Coronary artery (tissue), 2 donors: ENCODE results near the gene MYH11.
"Not testable (repeated sequence)": the region's sequence is repeated elsewhere in the genome, so short reads cannot be mapped to it uniquely, and the experiment has no call there.

Source experiments
- DNase-seq: peaks from one replicate; pipeline ENCODE4 v3.0.0-alpha.2; 2017; ENCODE audit warnings: low spot score
- H3K27ac ChIP-seq, 2 donors: fragments of 200-600 bp; sonication (generic); one replicate each; pipeline ENCODE4 v1.5.1; 2016 to 2019
- H3K4me3 ChIP-seq: fragments of 200-600 bp; sonication (generic); 2 replicates; pipeline ENCODE4 v1.5.1; 2016; ENCODE audit warnings: mild to moderate bottlenecking, moderate library complexity
- TF ChIP-seq, protein P1 (sequence below): fragments of 200-600 bp; sonication (generic); IDR thresholded peaks from one replicate; pipeline ENCODE4 v1.5.1; 2019; ENCODE audit warnings: antibody characterized with exemption

The MYH11 gene

DNA sequence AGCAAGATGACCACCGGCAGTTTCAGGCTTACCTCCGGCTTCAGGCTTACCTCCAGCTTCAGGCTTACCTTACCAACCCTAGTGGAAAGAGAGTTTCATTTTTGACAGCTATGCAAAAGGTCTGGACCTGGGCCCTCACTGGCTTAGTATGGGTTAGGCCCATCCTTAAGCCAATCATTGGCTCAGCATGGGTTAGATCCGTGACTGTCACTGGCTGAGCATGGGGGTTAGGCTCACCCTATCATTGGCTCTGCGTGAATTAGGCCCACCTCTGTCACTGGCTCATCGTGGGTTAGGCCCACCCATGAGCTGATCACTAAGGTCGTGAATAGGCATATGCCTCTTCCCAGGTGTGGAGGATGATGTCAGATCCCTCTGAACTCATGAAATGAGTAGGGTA is 198.7 kb downstream of the MYH11 start:
- DNase-seq: no peak
- H3K27ac ChIP-seq: no peak overlapping the region
- TF ChIP-seq, protein P1, sequence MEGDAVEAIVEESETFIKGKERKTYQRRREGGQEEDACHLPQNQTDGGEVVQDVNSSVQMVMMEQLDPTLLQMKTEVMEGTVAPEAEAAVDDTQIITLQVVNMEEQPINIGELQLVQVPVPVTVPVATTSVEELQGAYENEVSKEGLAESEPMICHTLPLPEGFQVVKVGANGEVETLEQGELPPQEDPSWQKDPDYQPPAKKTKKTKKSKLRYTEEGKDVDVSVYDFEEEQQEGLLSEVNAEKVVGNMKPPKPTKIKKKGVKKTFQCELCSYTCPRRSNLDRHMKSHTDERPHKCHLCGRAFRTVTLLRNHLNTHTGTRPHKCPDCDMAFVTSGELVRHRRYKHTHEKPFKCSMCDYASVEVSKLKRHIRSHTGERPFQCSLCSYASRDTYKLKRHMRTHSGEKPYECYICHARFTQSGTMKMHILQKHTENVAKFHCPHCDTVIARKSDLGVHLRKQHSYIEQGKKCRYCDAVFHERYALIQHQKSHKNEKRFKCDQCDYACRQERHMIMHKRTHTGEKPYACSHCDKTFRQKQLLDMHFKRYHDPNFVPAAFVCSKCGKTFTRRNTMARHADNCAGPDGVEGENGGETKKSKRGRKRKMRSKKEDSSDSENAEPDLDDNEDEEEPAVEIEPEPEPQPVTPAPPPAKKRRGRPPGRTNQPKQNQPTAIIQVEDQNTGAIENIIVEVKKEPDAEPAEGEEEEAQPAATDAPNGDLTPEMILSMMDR: no peak
- no peak overlapping the region for H3K4me3 ChIP-seq

DNA sequence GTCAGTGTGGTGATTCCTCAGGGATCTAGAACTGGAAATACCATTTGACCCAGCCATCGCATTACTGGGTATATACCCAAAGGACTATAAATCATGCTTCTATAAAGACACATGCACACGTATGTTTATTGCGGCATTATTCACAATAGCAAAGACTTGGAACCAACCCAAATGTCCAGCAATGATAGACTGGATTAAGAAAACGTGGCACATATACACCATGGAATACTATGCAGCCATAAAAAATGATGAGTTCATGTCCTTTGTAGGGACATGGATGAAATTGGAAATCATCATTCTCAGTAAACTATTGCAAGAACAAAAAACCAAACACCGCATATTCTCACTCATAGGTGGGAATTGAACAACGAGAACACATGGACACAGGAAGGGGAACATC is 201.3 kb downstream of the MYH11 start:
- H3K27ac ChIP-seq, DNase-seq, H3K4me3 ChIP-seq: not testable (repeated sequence)

DNA sequence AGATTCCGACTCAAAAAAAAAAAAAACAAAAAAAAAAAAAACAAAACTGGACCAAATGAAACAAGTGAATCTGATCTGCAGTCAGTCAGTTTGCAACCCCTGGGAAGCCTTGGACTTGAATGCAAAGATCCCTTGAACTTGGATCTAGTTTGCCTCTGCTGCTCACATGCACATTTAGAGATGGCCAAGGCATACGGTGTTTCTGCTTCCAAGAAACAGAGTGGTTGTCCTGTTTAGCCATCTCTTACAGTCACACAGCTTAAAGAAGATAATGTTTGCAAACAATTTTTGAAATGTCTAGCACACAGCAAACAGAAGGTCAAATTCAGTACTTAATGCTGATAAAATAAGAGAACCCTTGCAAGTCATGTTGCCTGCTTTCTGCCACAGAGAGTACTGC is 202.2 kb downstream of the MYH11 start:
- H3K27ac ChIP-seq: no peak overlapping the region
- TF ChIP-seq, protein P1: no peak
- DNase-seq: no peak
- no peak overlapping the region for H3K4me3 ChIP-seq

DNA sequence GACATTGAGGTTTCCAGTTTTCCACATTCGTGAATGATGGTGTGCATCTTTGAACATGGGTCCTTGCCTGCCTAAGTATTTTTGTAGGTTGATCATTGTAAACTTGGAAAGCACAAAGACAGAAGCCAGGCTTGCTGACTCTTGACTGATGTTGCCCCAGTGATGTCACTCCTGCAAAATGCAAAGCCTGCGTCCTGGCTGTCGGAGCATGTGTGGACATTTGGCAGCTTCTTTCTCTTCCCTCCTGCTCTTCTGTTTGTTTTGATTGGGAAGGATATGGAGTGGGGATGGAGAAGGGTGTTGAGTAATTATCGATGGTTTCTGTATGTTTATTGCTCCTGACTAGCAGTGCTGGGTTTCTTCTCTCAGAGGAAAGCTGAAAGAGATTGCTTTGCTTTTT is 203.6 kb downstream of the MYH11 start:
- no peak for DNase-seq
- Histone ChIP-seq H3K4me3 (no peak overlapping the region), H3K27ac (no peak overlapping the region)
- TF ChIP-seq, protein P1: no peak
